Thyroid gland (tissue), 4 donors: ENCODE measurements around the gene HLA-F. TPM values are rescaled to one million over a fixed set of nuclear protein-coding genes. Genes with fewer than 3 reads are reported as not detected.

ENCODE experiments used
- DNase-seq, 2 donors: peaks; one replicate each; pipeline ENCODE4 v3.0.0-alpha.2; 2019
- H3K27ac ChIP-seq, 3 donors: fragments of 200-600 bp; sonication (generic); 1 replicate in 2 of 3; 2 replicates in 1 of 3; pipeline ENCODE4 v1.5.1; 2016 to 2019; ENCODE audit warnings: mild to moderate bottlenecking in 1 of 3, moderate library complexity in 1 of 3
- H3K27me3 ChIP-seq: fragments of 200-600 bp; sonication (generic); one replicate; pipeline ENCODE4 v1.5.1; 2019
- H3K36me3 ChIP-seq, 2 donors: fragments of 200-600 bp; sonication (generic); one replicate each; pipeline ENCODE4 v1.5.1; 2016 to 2019
- H3K4me1 ChIP-seq, 2 donors: fragments of 200-600 bp; sonication (generic); one replicate each; pipeline ENCODE4 v1.5.1; 2017 to 2019
- H3K4me3 ChIP-seq, 3 donors: fragments of 200-600 bp; sonication (generic); replicated peaks in 1 of 3; 1 replicate in 2 of 3; 2 replicates in 1 of 3; pipeline ENCODE4 v1.5.1; 2016; ENCODE audit warnings: mild to moderate bottlenecking in 1 of 3
- H3K9me3 ChIP-seq: fragments of 200-600 bp; sonication (generic); one replicate; pipeline ENCODE4 v1.5.1; 2017
- POLR2A ChIP-seq, 2 donors: fragments of 450-650 bp; IDR thresholded peaks; one replicate each; pipeline ENCODE4 v1.6.1; 2017; ENCODE audit warnings: antibody characterized with exemption in 2 of 2, mild to moderate bottlenecking in 2 of 2, moderate library complexity in 1 of 2
- WGBS, 2 donors: methylation state at CpG; one replicate each; pipeline ENCODE4 v1.1.5; 2017; 5-methylcytosine and 5-hydroxymethylcytosine counted together
- intact Hi-C: fragments of 100-400 bp; cut with DNase I; formaldehyde crosslinking; loops from one replicate; pipeline ENCODE4 v1.15.1; 2023
- total RNA-seq, 4 donors: library from RNA; depleted of rRNA; stranded (reverse); fragments of >200 nt; gene quantifications; one replicate each; pipeline ENCODE4 v1.2.3, GENCODE V29; 2016
- TF ChIP-seq, protein P1 (sequence below), 6 experiments: fragments of 200-600 bp in 3 of 6; fragments of 450-650 bp in 3 of 6; sonication (generic) in 3 of 6; IDR thresholded peaks; one replicate each; pipeline ENCODE4 v1.5.1; 2016 to 2019; ENCODE audit warnings: antibody characterized with exemption in 6 of 6, mild to moderate bottlenecking in 2 of 6, inconsistent platforms in 1 of 6, moderate library complexity in 1 of 6

HLA-F gene
- total RNA-seq, 4 donors from 2014 or later, result 33.9 to 81.3 (median 44.6) TPM

DNA sequence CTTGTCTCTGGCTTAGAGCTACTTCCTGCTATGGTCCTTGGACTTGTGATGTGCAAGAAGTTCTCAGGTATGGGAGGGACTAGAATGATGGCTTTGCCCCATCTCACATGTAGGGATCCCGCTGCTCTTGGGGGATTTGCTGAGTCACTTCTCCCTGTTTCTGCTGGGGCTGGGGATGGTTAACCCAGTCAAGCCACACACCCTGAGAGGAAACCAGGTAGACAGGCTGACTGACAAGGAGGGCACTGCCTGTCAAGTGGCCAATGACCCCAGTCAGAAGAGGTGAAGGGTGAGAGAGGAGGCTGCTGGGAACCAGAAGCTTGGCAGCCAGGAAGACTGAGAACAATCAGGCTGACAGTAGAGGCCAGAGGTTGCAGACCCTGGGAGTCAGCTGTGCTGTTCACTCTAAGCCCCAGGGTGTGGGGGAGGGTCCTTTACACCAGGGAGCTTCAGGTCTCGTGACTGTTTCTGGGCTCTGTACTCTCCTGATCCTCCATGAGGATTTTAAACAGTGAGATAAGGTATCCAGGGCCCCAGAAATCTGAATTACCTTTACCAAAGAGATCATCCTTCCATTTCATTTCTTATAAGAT lies 34.6 kb downstream of the HLA-F start:
- Histone ChIP-seq H3K4me1 (peaks cover 0 to 6% of the 10 kb centered on the region in 2 donors), H3K36me3 (no peaks in the 10 kb centered on the region), H3K9me3 (no peaks in the 10 kb centered on the region), H3K27me3 (no peaks in the 10 kb centered on the region), H3K4me3 (no peak overlapping the region), H3K27ac (no peak overlapping the region)
- no peak for DNase-seq
- WGBS, 2 donors, result 37 to 57% methylated on average over 2 of the region's 2 CpGs
- intact Hi-C loops, result no loop called here
- TF ChIP-seq, protein P1, sequence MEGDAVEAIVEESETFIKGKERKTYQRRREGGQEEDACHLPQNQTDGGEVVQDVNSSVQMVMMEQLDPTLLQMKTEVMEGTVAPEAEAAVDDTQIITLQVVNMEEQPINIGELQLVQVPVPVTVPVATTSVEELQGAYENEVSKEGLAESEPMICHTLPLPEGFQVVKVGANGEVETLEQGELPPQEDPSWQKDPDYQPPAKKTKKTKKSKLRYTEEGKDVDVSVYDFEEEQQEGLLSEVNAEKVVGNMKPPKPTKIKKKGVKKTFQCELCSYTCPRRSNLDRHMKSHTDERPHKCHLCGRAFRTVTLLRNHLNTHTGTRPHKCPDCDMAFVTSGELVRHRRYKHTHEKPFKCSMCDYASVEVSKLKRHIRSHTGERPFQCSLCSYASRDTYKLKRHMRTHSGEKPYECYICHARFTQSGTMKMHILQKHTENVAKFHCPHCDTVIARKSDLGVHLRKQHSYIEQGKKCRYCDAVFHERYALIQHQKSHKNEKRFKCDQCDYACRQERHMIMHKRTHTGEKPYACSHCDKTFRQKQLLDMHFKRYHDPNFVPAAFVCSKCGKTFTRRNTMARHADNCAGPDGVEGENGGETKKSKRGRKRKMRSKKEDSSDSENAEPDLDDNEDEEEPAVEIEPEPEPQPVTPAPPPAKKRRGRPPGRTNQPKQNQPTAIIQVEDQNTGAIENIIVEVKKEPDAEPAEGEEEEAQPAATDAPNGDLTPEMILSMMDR (IDR thresholded peaks at IDR 0.05), result no peak
- TF ChIP-seq POLR2A (IDR thresholded peaks at IDR 0.05), result no peak

DNA sequence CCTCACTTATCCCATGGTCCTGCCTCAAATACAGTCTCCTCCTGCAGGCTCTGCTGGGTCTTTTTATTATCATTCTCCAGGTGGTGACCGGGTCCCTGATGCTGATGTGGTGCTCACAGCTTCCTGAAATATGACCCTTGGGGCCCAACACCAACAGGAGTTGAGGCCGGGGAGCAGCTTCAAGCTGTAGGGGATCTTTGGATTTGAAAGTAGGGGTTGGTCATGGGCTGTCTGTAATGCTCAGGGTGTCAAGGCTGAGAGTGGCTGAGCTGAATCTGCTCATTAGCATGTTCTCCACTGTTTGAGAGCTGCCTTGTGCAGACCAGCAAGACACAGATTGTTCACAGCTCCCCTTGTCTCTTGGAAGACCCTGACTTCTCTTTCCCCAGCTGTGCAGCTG lies 35.5 kb downstream of the HLA-F start:
- intact Hi-C loops, result no loop called here
- no peak for TF ChIP-seq POLR2A (IDR thresholded peaks at IDR 0.05)
- TF ChIP-seq, protein P1 (IDR thresholded peaks at IDR 0.05), result no peak
- H3K36me3 ChIP-seq, result no peaks in the 10 kb centered on the region
- no peaks in the 10 kb centered on the region for H3K4me1 ChIP-seq
- no peaks in the 10 kb centered on the region for H3K27me3 ChIP-seq
- H3K27ac ChIP-seq, result no peak overlapping the region
- no peak overlapping the region for H3K4me3 ChIP-seq
- no peak for DNase-seq
- whole genome bisulfite sequencing, 2 donors, result 66 to 69% methylated on average over 2 of the region's 2 CpGs
- H3K9me3 ChIP-seq, result no peaks in the 10 kb centered on the region

DNA sequence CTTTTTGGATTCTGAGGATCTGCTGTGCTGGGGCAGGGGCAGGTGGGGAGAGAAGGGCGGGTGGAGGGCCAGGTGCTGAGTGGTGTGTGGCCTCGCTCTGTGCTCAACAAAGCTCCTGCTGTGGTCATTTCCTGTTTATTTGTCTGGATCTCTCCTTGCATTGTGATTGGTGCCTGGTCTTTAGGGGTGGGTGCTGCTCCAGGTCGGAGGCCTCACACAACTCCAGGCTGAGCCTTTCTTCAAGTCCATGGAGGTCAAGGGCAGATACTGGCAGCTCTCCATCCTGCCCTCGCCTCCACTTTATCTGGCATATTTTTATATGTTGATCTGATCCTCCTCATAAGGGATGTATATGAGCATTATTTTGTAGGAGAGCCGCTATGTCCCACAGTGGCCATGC lies 36.2 kb downstream of the HLA-F start:
- H3K9me3 ChIP-seq, result no peaks in the 10 kb centered on the region
- no peaks in the 10 kb centered on the region for H3K27me3 ChIP-seq
- no peak overlapping the region for H3K27ac ChIP-seq
- WGBS, 2 donors, result 76 to 83% methylated on average over 5 of the region's 5 CpGs
- intact Hi-C loops, result no loop called here
- H3K4me1 ChIP-seq, result no peaks in the 10 kb centered on the region
- no peak for TF ChIP-seq POLR2A (IDR thresholded peaks at IDR 0.05)
- TF ChIP-seq, protein P1 (IDR thresholded peaks at IDR 0.05), result no peak
- H3K4me3 ChIP-seq, result no peak overlapping the region
- no peaks in the 10 kb centered on the region for H3K36me3 ChIP-seq
- no peak for DNase-seq

DNA sequence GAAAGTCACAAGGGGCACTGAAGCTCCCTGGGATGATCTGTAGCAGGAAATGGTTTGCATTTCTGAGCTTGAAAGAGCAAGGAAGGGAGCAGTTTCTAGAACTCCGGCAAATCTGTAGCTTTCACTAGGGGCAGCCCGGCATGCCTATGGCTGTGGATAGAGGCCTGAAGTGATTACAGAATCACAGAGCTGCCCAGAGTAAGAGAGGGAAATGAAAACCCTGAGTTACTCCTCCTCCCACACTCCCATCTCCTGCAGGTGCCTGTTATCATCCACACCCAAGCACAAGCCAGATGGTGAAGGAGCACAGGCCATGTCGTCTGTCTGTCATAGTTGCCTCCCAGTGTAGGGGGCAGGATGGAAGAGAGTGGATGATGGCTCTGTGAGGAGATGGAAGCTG lies 37.1 kb downstream of the HLA-F start:
- Histone ChIP-seq H3K9me3 (no peaks in the 10 kb centered on the region), H3K4me3 (no peak overlapping the region), H3K36me3 (no peaks in the 10 kb centered on the region), H3K4me1 (no peaks in the 10 kb centered on the region), H3K27me3 (no peaks in the 10 kb centered on the region), H3K27ac (no peak overlapping the region)
- intact Hi-C loops, result no loop called here
- WGBS, 2 donors, result 49 to 86% methylated on average over 2 to 3 of the region's 3 CpGs
- DNase-seq, result no peak
- no peak for TF ChIP-seq POLR2A (IDR thresholded peaks at IDR 0.05)
- TF ChIP-seq, protein P1 (IDR thresholded peaks at IDR 0.05), result no peak

DNA sequence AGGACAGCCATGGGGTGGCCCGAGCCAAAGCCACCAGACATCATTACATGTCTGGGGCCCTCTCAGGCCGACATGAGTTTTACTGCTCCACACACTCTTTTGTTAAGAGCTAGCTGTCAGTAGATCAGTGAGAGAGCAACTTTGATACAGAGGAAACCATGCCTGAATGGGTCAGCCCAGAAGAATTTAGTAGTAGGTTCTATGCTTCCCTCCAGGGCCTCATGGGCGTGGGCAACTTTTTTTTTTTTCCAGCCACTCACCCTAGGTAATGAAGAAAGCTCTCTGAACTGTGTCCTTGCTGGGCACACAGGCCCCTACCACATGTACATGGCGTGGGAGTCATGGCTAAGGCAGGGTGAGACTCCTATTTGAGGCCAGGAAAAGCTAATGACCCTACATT lies 38.8 kb downstream of the HLA-F start:
- H3K27me3 ChIP-seq, result no peaks in the 10 kb centered on the region
- intact Hi-C loops, result no loop called here
- H3K4me1 ChIP-seq, result no peaks in the 10 kb centered on the region
- no peak for DNase-seq
- no peaks in the 10 kb centered on the region for H3K9me3 ChIP-seq
- no peak overlapping the region for H3K27ac ChIP-seq
- WGBS, 2 donors, result 35 to 80% methylated on average over 4 of the region's 4 CpGs
- H3K4me3 ChIP-seq, result no peak overlapping the region
- no peak for TF ChIP-seq POLR2A (IDR thresholded peaks at IDR 0.05)
- TF ChIP-seq, protein P1 (IDR thresholded peaks at IDR 0.05), result no peak
- no peaks in the 10 kb centered on the region for H3K36me3 ChIP-seq
